Measurements from ENCODE around the gene GCK. TPM values are rescaled to one million over a fixed set of nuclear protein-coding genes. Genes with fewer than 3 reads are reported as not detected.

The GCK gene
- total and polyA plus RNA-seq, 2 of the 13 experiments (the other 11 are each of a cell fraction or from before 2014, with no cell fraction given) = not detected

- TF ChIP-seq EEA1 (CRISPR knock-in tag; IDR thresholded peaks at IDR 0.05; ENCODE audit: borderline replicate concordance) (no peak), KAT2B (IDR thresholded peaks at IDR 0.05; ENCODE audit: borderline replicate concordance, low read depth, low read length) (no peak), TEAD2 (CRISPR knock-in tag; IDR thresholded peaks at IDR 0.05) (no peak), AHDC1 (CRISPR knock-in tag; IDR thresholded peaks at IDR 0.05; ENCODE audit: borderline replicate concordance) (no peak), GATA4 (IDR thresholded peaks at IDR 0.05; ENCODE audit: borderline replicate concordance, low read depth) (no peak), ATF7-NPFF (CRISPR knock-in tag; IDR thresholded peaks at IDR 0.05; ENCODE audit: low read depth) (no peak), ZZZ3 (CRISPR knock-in tag; IDR thresholded peaks at IDR 0.05; ENCODE audit: borderline replicate concordance) (no peak)
- TF ChIP-seq, protein P1, sequence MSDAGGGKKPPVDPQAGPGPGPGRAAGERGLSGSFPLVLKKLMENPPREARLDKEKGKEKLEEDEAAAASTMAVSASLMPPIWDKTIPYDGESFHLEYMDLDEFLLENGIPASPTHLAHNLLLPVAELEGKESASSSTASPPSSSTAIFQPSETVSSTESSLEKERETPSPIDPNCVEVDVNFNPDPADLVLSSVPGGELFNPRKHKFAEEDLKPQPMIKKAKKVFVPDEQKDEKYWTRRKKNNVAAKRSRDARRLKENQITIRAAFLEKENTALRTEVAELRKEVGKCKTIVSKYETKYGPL (CRISPR knock-in tag; IDR thresholded peaks at IDR 0.05) = no peak
- TF ChIP-seq, protein P2, sequence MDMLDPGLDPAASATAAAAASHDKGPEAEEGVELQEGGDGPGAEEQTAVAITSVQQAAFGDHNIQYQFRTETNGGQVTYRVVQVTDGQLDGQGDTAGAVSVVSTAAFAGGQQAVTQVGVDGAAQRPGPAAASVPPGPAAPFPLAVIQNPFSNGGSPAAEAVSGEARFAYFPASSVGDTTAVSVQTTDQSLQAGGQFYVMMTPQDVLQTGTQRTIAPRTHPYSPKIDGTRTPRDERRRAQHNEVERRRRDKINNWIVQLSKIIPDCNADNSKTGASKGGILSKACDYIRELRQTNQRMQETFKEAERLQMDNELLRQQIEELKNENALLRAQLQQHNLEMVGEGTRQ (IDR thresholded peaks at IDR 0.05; ENCODE audit: low read depth, low read length) = no peak
- TF ChIP-seq, protein P2 (CRISPR knock-in tag; IDR thresholded peaks at IDR 0.05; ENCODE audit: borderline replicate concordance) = no peak
Measured at GRCh38 chr7:44180631-44181030, 8.6 kb downstream of the GCK start (continued).

Measured in HepG2 (cell line).